ENCODE results near the gene ZNF555. TPM values are rescaled to one million over a fixed set of nuclear protein-coding genes. Genes with fewer than 3 reads are reported as not detected.
A peak's percentile ranks its signal among the peaks of the same experiment; 100 is the strongest.

The ZNF555 gene
- total and polyA plus RNA-seq, 9 donors = 4.5 to 18.0 (median 13.5) TPM

- intact Hi-C loops (cut with DNase I) = loop anchor here in 1 of 4 donors (5.0 kb wide), 1 partner anchor 218 kb away; no protein-coding TSS in a partner anchor
- no peaks in the 10 kb centered on the region for H3K9me3 ChIP-seq
- peak overlapping the region in 1 of 2 donors; percentile 51 for H3K27ac ChIP-seq
- WGBS, 3 donors = 15 to 45% (median 20%) methylated on average over 12 of the region's 12 CpGs
- H3K36me3 ChIP-seq = no peaks in the 10 kb centered on the region
- no peak overlapping the region for H3K4me3 ChIP-seq
- no peak for DNase-seq
- TF ChIP-seq POLR2A (IDR thresholded peaks at IDR 0.05) (no peak), CTCF (IDR thresholded peaks at IDR 0.05) (no peak), EP300 (IDR thresholded peaks at IDR 0.05) (no peak)
- H3K4me1 ChIP-seq (ENCODE audit: insufficient read depth) = peaks cover 14% of the 10 kb centered on the region
- no peaks in the 10 kb centered on the region for H3K27me3 ChIP-seq
These were observed 24.2 kb downstream of the ZNF555 start for GRCh38 chr19:2865334-2866100.

- no peak for DNase-seq
- H3K4me3 ChIP-seq = peak overlapping the region; percentile 20
- intact Hi-C loops (cut with DNase I) = loop anchor here in 1 of 4 donors (5.0 kb wide), 1 partner anchor 219 kb away; no protein-coding TSS in a partner anchor
- no peaks in the 10 kb centered on the region for H3K27me3 ChIP-seq
- H3K27ac ChIP-seq = peak overlapping the region in 1 of 2 donors; percentile 51
- H3K4me1 ChIP-seq (ENCODE audit: insufficient read depth) = peaks cover 14% of the 10 kb centered on the region
- WGBS, 3 donors = 41 to 55% (median 42%) methylated on average over 8 of the region's 8 CpGs
- no peaks in the 10 kb centered on the region for H3K9me3 ChIP-seq
- TF ChIP-seq EP300 (IDR thresholded peaks at IDR 0.05) = no peak
- TF ChIP-seq POLR2A (IDR thresholded peaks at IDR 0.05) = no peak
- TF ChIP-seq CTCF (IDR thresholded peaks at IDR 0.05) = no peak
- no peaks in the 10 kb centered on the region for H3K36me3 ChIP-seq
These were observed 25.3 kb downstream of the ZNF555 start for GRCh38 chr19:2866495-2867024.

DNA sequence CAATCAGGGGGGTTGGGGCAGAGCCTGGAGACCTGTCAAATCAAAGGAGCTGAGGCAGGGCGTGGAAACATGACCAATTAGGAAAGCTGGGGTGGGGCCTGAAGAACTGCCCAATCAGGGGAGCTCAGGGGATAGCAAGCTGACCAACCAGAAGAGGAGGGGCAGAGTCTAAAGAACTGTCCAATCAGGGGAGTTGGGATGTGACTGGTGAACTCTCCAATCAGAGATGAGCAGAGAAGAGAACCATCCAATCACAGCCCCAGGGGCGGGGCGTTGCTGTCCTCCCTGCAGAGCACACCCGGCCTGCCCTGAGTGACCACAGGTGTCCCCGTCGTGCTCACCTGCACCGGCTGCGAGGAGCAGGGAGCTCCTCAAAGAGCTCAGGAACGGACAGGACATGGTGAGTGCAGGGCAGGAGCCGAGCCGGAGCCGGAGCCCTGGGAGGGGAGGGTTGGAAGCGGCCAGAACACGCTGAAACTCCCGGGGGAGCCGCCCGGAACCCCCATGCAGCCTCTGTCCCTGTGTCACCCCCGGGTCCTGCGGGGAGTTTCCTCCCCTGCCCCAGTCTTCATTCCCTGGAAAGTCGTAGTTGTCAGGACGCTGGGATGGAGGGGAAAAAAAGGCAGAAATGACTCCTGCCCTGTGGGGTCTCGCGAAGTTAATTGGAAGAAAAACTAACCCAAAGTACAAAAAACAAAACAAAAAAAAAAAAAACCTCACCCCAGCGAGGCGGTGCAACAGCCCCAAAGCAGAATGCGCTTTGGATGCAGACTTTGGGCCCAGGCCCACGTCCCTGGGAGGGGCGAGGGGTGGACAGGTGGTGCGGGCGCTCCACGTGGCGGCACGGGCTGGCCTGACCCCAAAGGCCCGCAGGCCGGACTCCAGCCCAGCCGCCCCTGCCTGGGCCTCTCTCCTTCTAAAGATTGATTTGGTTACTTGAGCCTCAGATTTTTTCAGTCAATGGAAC, 26.0 kb downstream of the ZNF555 start, which contains the start of gene ZNF556:
Gene ZNF556 (plus strand): TSS at position 311 of the 967 bp plus-strand sequence. CDS start 87 bp downstream, at position 398.
- DNase-seq = peak; percentile 89 to 95 (median 92)
- WGBS, 3 donors = 6 to 29% (median 8%) methylated on average over 34 to 36 of the region's 36 CpGs

More for the DNA sequence above, 26.0 kb downstream of the ZNF555 start, which contains the start of gene ZNF556:
- no peak for TF ChIP-seq POLR2A (IDR thresholded peaks at IDR 0.05)
- no peak for TF ChIP-seq EP300 (IDR thresholded peaks at IDR 0.05)
- TF ChIP-seq CTCF (IDR thresholded peaks at IDR 0.05) = no peak
- no peaks in the 10 kb centered on the region for H3K9me3 ChIP-seq
- no peaks in the 10 kb centered on the region for H3K36me3 ChIP-seq
- no peaks in the 10 kb centered on the region for H3K27me3 ChIP-seq
- intact Hi-C loops (cut with DNase I) = loop anchor here in 1 of 4 donors (5.0 kb wide), 1 partner anchor 220 kb away; no protein-coding TSS in a partner anchor
- H3K4me3 ChIP-seq = peak within 1 kb of the TSS; percentile 43
- H3K4me1 ChIP-seq (ENCODE audit: insufficient read depth) = peaks cover 14% of the 10 kb centered on the region
- peak within 1 kb of the TSS in 1 of 2 donors; percentile 51 for H3K27ac ChIP-seq

Measured in ovary (tissue), 9 donors.